Bronchial epithelial cell (primary cell): ENCODE results near the gene GCNA. TPM values are rescaled to one million over a fixed set of nuclear protein-coding genes. Genes with fewer than 3 reads are reported as not detected.
A peak's percentile ranks its signal among the peaks of the same experiment; 100 is the strongest.
"Not testable (repeated sequence)": the region's sequence is repeated elsewhere in the genome, so short reads cannot be mapped to it uniquely, and the experiment has no call there.

ENCODE experiments used
- DNase-seq: peaks from one replicate; pipeline ENCODE4 v3.0.0-alpha.2; 2010; ENCODE audit warnings: low read depth
- FAIRE-seq: peaks from 2 replicates; lab custom pipeline; 2011; peaks lifted over from hg19 to GRCh38; lab: Jason Lieb, UNC
- H3K27me3 ChIP-seq: 2 replicates; pipeline ENCODE4 v1.5.1; 2011; ENCODE audit warnings: low read length; ENCODE audit not compliant: control insufficient read depth, insufficient read depth
- H3K36me3 ChIP-seq: 2 replicates; pipeline ENCODE4 v1.5.1; 2011; ENCODE audit warnings: low read length; ENCODE audit not compliant: control insufficient read depth, insufficient read depth
- H3K4me3 ChIP-seq: 2 replicates; pipeline ENCODE4 v1.5.1; 2011; ENCODE audit warnings: mild to moderate bottlenecking, low read depth, low read length, control low read depth
- CTCF ChIP-seq: IDR thresholded peaks from 2 replicates; pipeline ENCODE4 v1.5.1; 2011; ENCODE audit warnings: mild to moderate bottlenecking, moderate library complexity, low read length, control low read depth, inconsistent platforms; ENCODE audit not compliant: insufficient read depth, severe bottlenecking
- total RNA-seq: library from RNA; depleted of rRNA; stranded (reverse); fragments of >200 nt; gene quantifications from 2 replicates; pipeline ENCODE4 v1.2.1, GENCODE V29; 2014

The GCNA gene
- total RNA-seq, 1 donor from 2014 or later: 1.6 TPM

GRCh38 chrX:71579990-71580380 is 1.7 kb downstream of the GCNA start:
- DNase-seq (no peak), FAIRE-seq (no peak)
- no peak for TF ChIP-seq CTCF
- Histone ChIP-seq H3K4me3 (no peak overlapping the region), H3K27me3 (no peaks in the 10 kb centered on the region), H3K36me3 (no peaks in the 10 kb centered on the region)

- FAIRE-seq: no peak
- no peak for TF ChIP-seq CTCF
Observed at GRCh38 chrX:71581210-71581609, 3.0 kb downstream of the GCNA start.

GRCh38 chrX:71586929-71587328 is 8.7 kb downstream of the GCNA start:
- no peak for DNase-seq
- Histone ChIP-seq H3K27me3 (no peaks in the 10 kb centered on the region), H3K36me3 (no peaks in the 10 kb centered on the region), H3K4me3 (no peak overlapping the region)
- FAIRE-seq: no peak
- no peak for TF ChIP-seq CTCF

More at GRCh38 chrX:71581210-71581609, 3.0 kb downstream of the GCNA start:
- Histone ChIP-seq H3K36me3 (no peaks in the 10 kb centered on the region), H3K27me3 (no peaks in the 10 kb centered on the region), H3K4me3 (no peak overlapping the region)
- no peak for DNase-seq

- not testable (repeated sequence) for DNase-seq, H3K27me3 ChIP-seq, H3K36me3 ChIP-seq, H3K4me3 ChIP-seq
- FAIRE-seq: peak; percentile 83
Observed at GRCh38 chrX:71593210-71593609, 15.0 kb downstream of the GCNA start.

GRCh38 chrX:71599965-71600364 is 21.7 kb downstream of the GCNA start:
- DNase-seq (no peak), FAIRE-seq (no peak)
- no peak for TF ChIP-seq CTCF
- H3K36me3 ChIP-seq: peaks cover 3% of the 10 kb centered on the region
- H3K4me3 ChIP-seq: no peak overlapping the region
- H3K27me3 ChIP-seq: no peaks in the 10 kb centered on the region

GRCh38 chrX:71603618-71604017 is 25.4 kb downstream of the GCNA start:
- DNase-seq: no peak
- peaks cover 7% of the 10 kb centered on the region for H3K36me3 ChIP-seq
- H3K27me3 ChIP-seq: no peaks in the 10 kb centered on the region
- no peak overlapping the region for H3K4me3 ChIP-seq
- no peak for TF ChIP-seq CTCF
- no peak for FAIRE-seq
